Mucosa of rectum (tissue), 2 donors: ENCODE measurements around the gene PXDC1.

Experiments used
- H3K27ac ChIP-seq, 2 donors: one replicate each; pipeline ENCODE4 v1.7.0; 2013; ENCODE audit warnings: inconsistent platforms in 2 of 2, low read depth in 2 of 2, low read length in 2 of 2
- H3K27me3 ChIP-seq, 2 donors: one replicate each; pipeline ENCODE4 v1.7.0; 2013; ENCODE audit warnings: low read length in 2 of 2; ENCODE audit not compliant: control insufficient read depth in 2 of 2, insufficient read depth in 2 of 2
- H3K36me3 ChIP-seq, 2 donors: one replicate each; pipeline ENCODE4 v1.7.0; 2013; ENCODE audit warnings: low read length in 2 of 2; ENCODE audit not compliant: control insufficient read depth in 2 of 2, insufficient read depth in 2 of 2
- H3K4me1 ChIP-seq, 2 donors: one replicate each; pipeline ENCODE4 v1.7.0; 2013; ENCODE audit warnings: low read length in 2 of 2, mild to moderate bottlenecking in 1 of 2; ENCODE audit not compliant: control insufficient read depth in 2 of 2, insufficient read depth in 2 of 2
- H3K4me3 ChIP-seq, 2 donors: one replicate each; pipeline ENCODE4 v1.7.0; 2013; ENCODE audit warnings: low read length in 2 of 2
- H3K9ac ChIP-seq, 2 donors: one replicate each; pipeline ENCODE4 v1.7.0; 2013; ENCODE audit warnings: low read length in 2 of 2, low read depth in 1 of 2, mild to moderate bottlenecking in 1 of 2
- H3K9me3 ChIP-seq, 2 donors: one replicate each; pipeline ENCODE4 v1.7.0; 2013; ENCODE audit warnings: low read length in 2 of 2; ENCODE audit not compliant: control insufficient read depth in 2 of 2
- donor health status: healthy.
- donor health status: Normal muscosa, but diverticular disease.

Gene PXDC1

GRCh38 chr6:3751077-3751729 is at the start of gene PXDC1:
PXDC1 (minus strand) TSS chr6:3751713; CDS start chr6:3751531, 182 bp downstream.
- Histone ChIP-seq H3K4me3 (peak within 1 kb of the TSS; percentile 66 to 68), H3K4me1 (peaks cover 16 to 22% of the 10 kb centered on the region in 2 donors), H3K9ac (peak within 1 kb of the TSS; percentile 47 to 74), H3K36me3 (no peaks in the 10 kb centered on the region), H3K27me3 (peaks cover 4 to 7% of the 10 kb centered on the region in 2 donors), H3K9me3 (no peaks in the 10 kb centered on the region), H3K27ac (peak within 1 kb of the TSS; percentile 82 to 86)

- no peaks in the 10 kb centered on the region for H3K9me3 ChIP-seq
- H3K27me3 ChIP-seq, result no peaks in the 10 kb centered on the region
- no peak overlapping the region for H3K4me3 ChIP-seq
- no peaks in the 10 kb centered on the region for H3K4me1 ChIP-seq
- no peak overlapping the region for H3K27ac ChIP-seq
- H3K36me3 ChIP-seq, result no peaks in the 10 kb centered on the region
- no peak overlapping the region for H3K9ac ChIP-seq
Observed at GRCh38 chr6:3800850-3801591, 49.5 kb upstream of the PXDC1 start.

GRCh38 chr6:3799719-3800118 is 48.2 kb upstream of the PXDC1 start:
- Histone ChIP-seq H3K27ac (no peak overlapping the region), H3K27me3 (no peaks in the 10 kb centered on the region), H3K9me3 (no peaks in the 10 kb centered on the region), H3K4me3 (no peak overlapping the region), H3K36me3 (no peaks in the 10 kb centered on the region), H3K9ac (no peak overlapping the region), H3K4me1 (no peaks in the 10 kb centered on the region)

GRCh38 chr6:3798055-3798919 is 46.8 kb upstream of the PXDC1 start:
- Histone ChIP-seq H3K27ac (no peak overlapping the region), H3K4me1 (no peaks in the 10 kb centered on the region), H3K36me3 (no peaks in the 10 kb centered on the region), H3K27me3 (no peaks in the 10 kb centered on the region), H3K4me3 (no peak overlapping the region), H3K9ac (no peak overlapping the region), H3K9me3 (no peaks in the 10 kb centered on the region)

- no peaks in the 10 kb centered on the region for H3K4me1 ChIP-seq
Observed at GRCh38 chr6:3797231-3798054, 45.9 kb upstream of the PXDC1 start.

GRCh38 chr6:3796719-3797041 is 45.2 kb upstream of the PXDC1 start:
- no peaks in the 10 kb centered on the region for H3K36me3 ChIP-seq
- H3K9ac ChIP-seq, result no peak overlapping the region
- no peak overlapping the region for H3K27ac ChIP-seq
- H3K4me3 ChIP-seq, result no peak overlapping the region
- no peaks in the 10 kb centered on the region for H3K27me3 ChIP-seq
- H3K4me1 ChIP-seq, result no peaks in the 10 kb centered on the region
- no peaks in the 10 kb centered on the region for H3K9me3 ChIP-seq

More at GRCh38 chr6:3797231-3798054, 45.9 kb upstream of the PXDC1 start:
- Histone ChIP-seq H3K9me3 (no peaks in the 10 kb centered on the region), H3K36me3 (no peaks in the 10 kb centered on the region), H3K4me3 (no peak overlapping the region), H3K27ac (no peak overlapping the region), H3K27me3 (no peaks in the 10 kb centered on the region), H3K9ac (no peak overlapping the region)

GRCh38 chr6:3795836-3796718 is 44.6 kb upstream of the PXDC1 start:
- no peaks in the 10 kb centered on the region for H3K36me3 ChIP-seq
- no peak overlapping the region for H3K9ac ChIP-seq
- H3K4me3 ChIP-seq, result no peak overlapping the region
- H3K4me1 ChIP-seq, result no peaks in the 10 kb centered on the region
- no peaks in the 10 kb centered on the region for H3K9me3 ChIP-seq
- no peak overlapping the region for H3K27ac ChIP-seq
- no peaks in the 10 kb centered on the region for H3K27me3 ChIP-seq

- Histone ChIP-seq H3K4me3 (no peak overlapping the region), H3K4me1 (no peaks in the 10 kb centered on the region), H3K36me3 (no peaks in the 10 kb centered on the region), H3K9ac (no peak overlapping the region), H3K27me3 (no peaks in the 10 kb centered on the region), H3K9me3 (no peaks in the 10 kb centered on the region), H3K27ac (no peak overlapping the region)
Observed at GRCh38 chr6:3794092-3794491, 42.6 kb upstream of the PXDC1 start.

- Histone ChIP-seq H3K27ac (no peak overlapping the region), H3K4me3 (no peak overlapping the region), H3K36me3 (no peaks in the 10 kb centered on the region), H3K27me3 (no peaks in the 10 kb centered on the region), H3K9me3 (no peaks in the 10 kb centered on the region), H3K4me1 (no peaks in the 10 kb centered on the region), H3K9ac (no peak overlapping the region)
Observed at GRCh38 chr6:3793545-3793944, 42.0 kb upstream of the PXDC1 start.
